ENCODE measurements around the gene ZMYND8.
"Not testable (repeated sequence)": the region's sequence is repeated elsewhere in the genome, so short reads cannot be mapped to it uniquely, and the experiment has no call there.

ZMYND8 gene

GRCh38 chr20:47262008-47262364 lies 94.5 kb downstream of the ZMYND8 start:
- peak overlapping the region; percentile 26; the same call in 1 of the 2 replicates for H3K4me3 ChIP-seq (ENCODE audit: low read depth, low read length)
- DNase-seq (ENCODE audit: low read depth): no peak
- TF ChIP-seq, protein P1, sequence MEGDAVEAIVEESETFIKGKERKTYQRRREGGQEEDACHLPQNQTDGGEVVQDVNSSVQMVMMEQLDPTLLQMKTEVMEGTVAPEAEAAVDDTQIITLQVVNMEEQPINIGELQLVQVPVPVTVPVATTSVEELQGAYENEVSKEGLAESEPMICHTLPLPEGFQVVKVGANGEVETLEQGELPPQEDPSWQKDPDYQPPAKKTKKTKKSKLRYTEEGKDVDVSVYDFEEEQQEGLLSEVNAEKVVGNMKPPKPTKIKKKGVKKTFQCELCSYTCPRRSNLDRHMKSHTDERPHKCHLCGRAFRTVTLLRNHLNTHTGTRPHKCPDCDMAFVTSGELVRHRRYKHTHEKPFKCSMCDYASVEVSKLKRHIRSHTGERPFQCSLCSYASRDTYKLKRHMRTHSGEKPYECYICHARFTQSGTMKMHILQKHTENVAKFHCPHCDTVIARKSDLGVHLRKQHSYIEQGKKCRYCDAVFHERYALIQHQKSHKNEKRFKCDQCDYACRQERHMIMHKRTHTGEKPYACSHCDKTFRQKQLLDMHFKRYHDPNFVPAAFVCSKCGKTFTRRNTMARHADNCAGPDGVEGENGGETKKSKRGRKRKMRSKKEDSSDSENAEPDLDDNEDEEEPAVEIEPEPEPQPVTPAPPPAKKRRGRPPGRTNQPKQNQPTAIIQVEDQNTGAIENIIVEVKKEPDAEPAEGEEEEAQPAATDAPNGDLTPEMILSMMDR (IDR thresholded peaks at IDR 0.05; ENCODE audit: low read depth, low read length, missing control alignments): no peak

- DNase-seq (ENCODE audit: low read depth); H3K4me3 ChIP-seq (ENCODE audit: low read depth, low read length): not testable (repeated sequence)
These were observed 95.2 kb downstream of the ZMYND8 start for GRCh38 chr20:47261161-47261774.

DNA sequence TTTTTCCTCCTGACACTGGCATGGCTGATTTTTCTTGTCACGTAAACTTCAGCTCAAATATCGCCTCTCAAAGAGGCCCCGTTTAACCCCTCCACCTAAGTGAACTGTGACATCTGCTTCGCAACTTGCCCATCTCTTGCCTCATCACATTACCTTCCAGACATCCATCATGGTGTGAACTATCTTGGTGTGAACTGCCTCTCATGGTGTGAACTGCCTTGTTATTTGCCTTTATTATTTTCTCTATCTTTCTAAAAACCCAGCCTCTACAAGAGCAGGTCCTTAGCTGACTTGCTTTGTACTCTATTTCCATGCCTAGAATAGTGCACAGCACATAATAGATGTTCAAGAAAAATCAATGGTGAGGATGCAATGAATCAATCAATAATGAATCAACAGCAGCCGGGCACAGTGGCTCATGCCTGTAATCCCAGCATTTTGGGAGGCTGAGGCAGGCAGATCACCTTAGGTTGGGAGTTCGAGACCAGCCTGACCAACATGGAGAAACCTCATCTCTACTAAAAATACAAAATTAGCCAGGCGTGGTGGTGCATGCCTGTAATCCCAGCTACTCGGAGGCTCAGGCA lies 95.9 kb downstream of the ZMYND8 start:
- H3K4me3 ChIP-seq (ENCODE audit: low read depth, low read length): not testable (repeated sequence)

DNA sequence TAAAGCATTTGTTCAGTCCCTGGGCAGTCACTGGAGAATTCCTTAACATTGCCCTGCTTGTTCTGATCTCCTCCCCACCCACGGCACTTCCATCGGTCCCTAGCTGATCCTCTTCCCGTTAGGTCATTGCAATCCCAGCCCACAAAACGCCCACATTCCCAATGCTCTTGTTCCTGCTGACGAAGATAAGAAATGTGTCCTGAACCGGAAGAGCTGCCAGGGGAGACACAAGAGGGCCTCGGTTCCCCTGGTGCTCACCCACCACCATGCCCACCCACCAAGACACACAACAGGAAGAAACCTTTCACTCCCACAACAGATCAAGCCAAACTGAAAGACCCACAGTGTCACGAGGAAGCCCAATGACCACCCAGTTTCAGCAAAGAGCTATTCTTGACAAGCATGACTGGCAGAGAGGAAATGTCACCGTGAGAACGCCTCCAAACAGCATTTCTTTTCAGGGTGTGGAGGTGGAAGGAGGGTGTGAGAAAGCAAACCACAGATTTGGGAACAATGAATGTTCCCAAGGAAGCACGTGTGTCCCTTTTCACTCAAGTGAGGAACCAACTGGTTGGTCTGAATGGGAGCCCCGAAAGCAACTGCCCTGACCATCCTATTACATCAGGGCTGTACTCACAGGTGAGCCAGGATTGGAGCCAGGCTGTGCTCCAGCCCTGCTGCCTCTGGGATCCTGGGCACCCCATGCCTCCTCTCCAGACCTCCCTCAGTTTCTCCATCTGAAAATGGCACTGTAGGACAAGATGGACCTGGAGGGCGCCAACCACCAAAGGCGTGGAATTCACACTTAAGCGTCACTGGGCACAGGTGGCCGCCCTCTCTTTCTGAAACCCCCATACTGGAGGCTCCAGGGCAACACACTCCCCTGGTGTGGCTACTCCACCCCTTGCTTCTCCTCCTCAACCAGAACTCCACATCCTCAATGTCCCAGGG lies 97.5 kb downstream of the ZMYND8 start:
- DNase-seq (ENCODE audit: low read depth): peak; percentile 66
- TF ChIP-seq, protein P1 (IDR thresholded peaks at IDR 0.05; ENCODE audit: low read depth, low read length, missing control alignments): no peak
- no peak overlapping the region; the same call in 1 of the 2 replicates for H3K4me3 ChIP-seq (ENCODE audit: low read depth, low read length)

More for the DNA sequence above, 95.9 kb downstream of the ZMYND8 start:
- not testable (repeated sequence) for DNase-seq (ENCODE audit: low read depth)

- TF ChIP-seq, protein P1 (IDR thresholded peaks at IDR 0.05; ENCODE audit: low read depth, low read length, missing control alignments): no peak
- H3K4me3 ChIP-seq (ENCODE audit: low read depth, low read length): no peak overlapping the region
These were observed 98.7 kb downstream of the ZMYND8 start for GRCh38 chr20:47257771-47258170.

GRCh38 chr20:47257256-47257655 lies 99.2 kb downstream of the ZMYND8 start:
- no peak overlapping the region for H3K4me3 ChIP-seq (ENCODE audit: low read depth, low read length)
- TF ChIP-seq, protein P1 (IDR thresholded peaks at IDR 0.05; ENCODE audit: low read depth, low read length, missing control alignments): no peak
- no peak for DNase-seq (ENCODE audit: low read depth)

More at GRCh38 chr20:47257771-47258170, 98.7 kb downstream of the ZMYND8 start:
- no peak for DNase-seq (ENCODE audit: low read depth)

DNA sequence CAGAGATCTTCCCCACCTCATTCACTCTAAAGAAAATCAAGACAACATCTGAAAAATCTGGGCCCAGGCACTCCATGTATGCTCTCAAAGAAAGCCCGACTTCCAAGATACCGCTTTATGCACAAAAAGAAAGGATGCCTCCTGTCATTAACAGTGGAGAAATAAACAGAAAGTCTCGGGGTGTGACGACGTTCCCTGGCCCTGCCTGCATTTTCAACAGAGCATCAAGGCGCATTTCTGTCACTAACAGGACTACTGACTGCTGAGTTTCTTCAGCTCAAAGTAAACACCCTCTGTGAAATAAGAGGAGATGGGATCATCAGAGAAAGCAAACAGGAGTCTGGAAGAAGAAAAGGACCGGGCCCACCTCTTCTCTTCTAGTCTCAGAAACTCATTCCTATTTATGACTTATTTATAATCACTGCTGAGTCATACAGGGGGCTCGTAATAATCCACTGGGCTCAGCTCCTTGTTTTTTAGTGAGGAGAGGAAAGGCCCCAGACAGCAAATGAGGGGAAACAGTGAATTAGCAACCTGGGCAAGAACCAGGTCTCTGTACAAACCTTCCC lies 99.7 kb downstream of the ZMYND8 start:
- H3K4me3 ChIP-seq (ENCODE audit: low read depth, low read length): no peak overlapping the region
- TF ChIP-seq, protein P1 (IDR thresholded peaks at IDR 0.05; ENCODE audit: low read depth, low read length, missing control alignments): no peak
- no peak for DNase-seq (ENCODE audit: low read depth)
